Upper lobe of left lung (tissue), 4 donors: ENCODE data around the gene ZBTB11.

ENCODE experiments used
- POLR2A ChIP-seq, 4 donors: fragments of 450-650 bp; IDR thresholded peaks; one replicate each; pipeline ENCODE4 v1.5.1; 2016 to 2017; ENCODE audit warnings: antibody characterized with exemption in 4 of 4, mild to moderate bottlenecking in 2 of 4
- POLR2AphosphoS5 ChIP-seq, 2 donors: sonication (generic); formaldehyde crosslinking; IDR thresholded peaks; one replicate each; pipeline ENCODE4 v1.5.1; 2017; ENCODE audit warnings: antibody characterized with exemption in 2 of 2
- TF ChIP-seq, protein P1 (sequence below), 6 experiments: fragments of 450-650 bp in 4 of 6; fragments of 200-600 bp in 2 of 6; sonication (generic) in 2 of 6; IDR thresholded peaks; one replicate each; pipeline ENCODE4 v1.5.1; 2016 to 2019; ENCODE audit warnings: antibody characterized with exemption in 6 of 6

DNA sequence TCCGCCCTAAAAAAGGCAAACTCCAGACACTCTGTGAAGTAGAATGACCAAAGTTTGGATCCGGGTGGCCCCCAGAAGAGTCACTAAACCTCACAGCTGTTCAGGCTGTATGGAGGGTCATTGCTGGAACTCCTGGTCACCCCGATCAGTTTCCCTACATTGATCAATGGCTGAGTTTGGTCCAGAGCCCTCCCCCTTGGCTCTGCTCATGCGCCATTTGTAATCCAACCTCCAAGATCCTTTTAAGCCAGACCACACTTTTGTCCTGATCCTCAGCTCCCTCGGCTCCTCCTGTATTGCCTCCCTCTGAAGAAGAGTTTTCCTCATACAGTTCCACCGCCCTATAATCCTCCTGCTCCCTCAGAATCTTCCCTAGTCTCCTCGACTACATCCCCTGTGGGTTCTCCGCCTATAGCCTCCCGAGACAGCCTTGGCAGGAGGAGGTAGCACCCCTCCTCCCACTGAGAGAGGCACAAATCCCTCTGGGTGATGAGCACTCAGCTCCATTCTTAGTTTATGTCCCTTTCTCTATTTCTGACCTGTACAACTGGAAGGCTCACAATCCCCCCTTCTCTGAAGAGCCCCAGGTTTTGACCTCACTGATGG lies 42.2 kb downstream of the ZBTB11 start:
- TF ChIP-seq, protein P1, sequence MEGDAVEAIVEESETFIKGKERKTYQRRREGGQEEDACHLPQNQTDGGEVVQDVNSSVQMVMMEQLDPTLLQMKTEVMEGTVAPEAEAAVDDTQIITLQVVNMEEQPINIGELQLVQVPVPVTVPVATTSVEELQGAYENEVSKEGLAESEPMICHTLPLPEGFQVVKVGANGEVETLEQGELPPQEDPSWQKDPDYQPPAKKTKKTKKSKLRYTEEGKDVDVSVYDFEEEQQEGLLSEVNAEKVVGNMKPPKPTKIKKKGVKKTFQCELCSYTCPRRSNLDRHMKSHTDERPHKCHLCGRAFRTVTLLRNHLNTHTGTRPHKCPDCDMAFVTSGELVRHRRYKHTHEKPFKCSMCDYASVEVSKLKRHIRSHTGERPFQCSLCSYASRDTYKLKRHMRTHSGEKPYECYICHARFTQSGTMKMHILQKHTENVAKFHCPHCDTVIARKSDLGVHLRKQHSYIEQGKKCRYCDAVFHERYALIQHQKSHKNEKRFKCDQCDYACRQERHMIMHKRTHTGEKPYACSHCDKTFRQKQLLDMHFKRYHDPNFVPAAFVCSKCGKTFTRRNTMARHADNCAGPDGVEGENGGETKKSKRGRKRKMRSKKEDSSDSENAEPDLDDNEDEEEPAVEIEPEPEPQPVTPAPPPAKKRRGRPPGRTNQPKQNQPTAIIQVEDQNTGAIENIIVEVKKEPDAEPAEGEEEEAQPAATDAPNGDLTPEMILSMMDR (IDR thresholded peaks at IDR 0.05): no peak
- TF ChIP-seq POLR2AphosphoS5 (IDR thresholded peaks at IDR 0.05) (no peak), POLR2A (IDR thresholded peaks at IDR 0.05) (no peak)
